Stomach (tissue), 9 donors: ENCODE results near the gene ANGEL1. TPM values are rescaled to one million over a fixed set of nuclear protein-coding genes. Genes with fewer than 3 reads are reported as not detected.

Experiments used
- DNase-seq, 2 donors: peaks; one replicate each; pipeline versions ENCODE4 v3.0.0 to v3.0.0-alpha.2; 2013 to 2019
- H3K27ac ChIP-seq, 5 donors: fragments of 200-600 bp in 4 of 5; sonication (generic) in 4 of 5; one replicate each; pipeline ENCODE4 v1.5.1; 2013 to 2019; ENCODE audit warnings: mild to moderate bottlenecking in 1 of 5, moderate library complexity in 1 of 5
- H3K27me3 ChIP-seq, 3 donors: fragments of 200-600 bp; sonication (generic); one replicate each; pipeline ENCODE4 v1.5.1; 2017 to 2019; ENCODE audit warnings: mixed run types in 1 of 3
- H3K36me3 ChIP-seq, 4 donors: fragments of 200-600 bp; sonication (generic); 1 replicate in 3 of 4; 2 replicates in 1 of 4; pipeline ENCODE4 v1.5.1; 2016 to 2019
- H3K4me1 ChIP-seq, 4 donors: fragments of 200-600 bp; sonication (generic); one replicate each; pipeline ENCODE4 v1.5.1; 2016 to 2019
- H3K4me3 ChIP-seq, 4 donors: fragments of 200-600 bp; sonication (generic) in 3 of 4; one replicate each; pipeline ENCODE4 v1.5.1; 2016 to 2019; ENCODE audit warnings: mild to moderate bottlenecking in 1 of 4
- H3K9me3 ChIP-seq, 4 donors: fragments of 200-600 bp; sonication (generic); one replicate each; pipeline ENCODE4 v1.5.1; 2016 to 2019
- CTCF ChIP-seq, 7 experiments: fragments of 450-650 bp in 4 of 7; fragments of 200-600 bp in 3 of 7; sonication (generic) in 3 of 7; IDR thresholded peaks; one replicate each; pipeline ENCODE4 v1.5.1; 2016 to 2019; ENCODE audit warnings: antibody characterized with exemption in 7 of 7, control low read depth in 2 of 7, mild to moderate bottlenecking in 1 of 7
- EP300 ChIP-seq: sonication (generic); formaldehyde crosslinking; IDR thresholded peaks from one replicate; pipeline ENCODE4 v1.6.1; 2017; ENCODE audit warnings: antibody characterized with exemption
- POLR2A ChIP-seq, 4 donors: fragments of 450-650 bp; IDR thresholded peaks; one replicate each; pipeline ENCODE4 v1.6.1; 2016; ENCODE audit warnings: antibody characterized with exemption in 4 of 4, control low read depth in 2 of 4, mild to moderate bottlenecking in 1 of 4, moderate library complexity in 1 of 4
- POLR2AphosphoS5 ChIP-seq, 3 donors: sonication (generic); formaldehyde crosslinking; IDR thresholded peaks; one replicate each; pipeline ENCODE4 v1.6.1; 2016; ENCODE audit warnings: antibody characterized with exemption in 3 of 3
- WGBS, 5 donors: extraction: QIAGEN DNeasy Blood & Tissue Kit in 3 of 5; methylation state at CpG; one replicate each; pipeline versions ENCODE4 v1.1.5 to v1.1.7; 2013 to 2018; 5-methylcytosine and 5-hydroxymethylcytosine counted together
- intact Hi-C: fragments of 100-400 bp; cut with DNase I; formaldehyde crosslinking; loops from one replicate; pipeline ENCODE4 v1.15.1; 2023; ENCODE audit warnings: low total_unique reads
- polyA plus RNA-seq, 3 donors: library from polyadenylated mRNA; stranded (reverse); fragments of 200-250 nt; gene quantifications; one replicate each; pipeline ENCODE4 v1.2.3, GENCODE V29; 2013
- total RNA-seq, 5 donors: library from RNA; depleted of rRNA; stranded (reverse); fragments of >200 nt; gene quantifications; one replicate each; pipeline versions ENCODE4 v1.1.0 to v1.2.3, GENCODE V29; 2014 to 2016
- donor health status: healthy with polysubstance abuse.
- donor health status: Bipolar disorder and iron deficiency.
- donor health status: healthy.

ANGEL1 gene
- total and polyA plus RNA-seq, 8 donors: 2.3 to 32.6 (median 12.7) TPM

- H3K27ac ChIP-seq: no peak overlapping the region
- no peak overlapping the region for H3K4me3 ChIP-seq
- intact Hi-C loops: no loop called here
- TF ChIP-seq POLR2AphosphoS5 (IDR thresholded peaks at IDR 0.05): no peak
- no peak for TF ChIP-seq POLR2A (IDR thresholded peaks at IDR 0.05)
- no peak for TF ChIP-seq CTCF (IDR thresholded peaks at IDR 0.05)
- TF ChIP-seq EP300: no peak
- H3K36me3 ChIP-seq: peaks cover 0 to 3% (median 0%) of the 10 kb centered on the region in 4 donors
- peaks cover 14 to 51% (median 28%) of the 10 kb centered on the region in 4 donors for H3K4me1 ChIP-seq
- H3K9me3 ChIP-seq: no peaks in the 10 kb centered on the region
- WGBS, 5 donors: 74 to 84% (median 83%) methylated on average over 6 of the region's 6 CpGs
- peaks cover 0 to 28% (median 20%) of the 10 kb centered on the region in 3 donors for H3K27me3 ChIP-seq
- no peak for DNase-seq
Measured at GRCh38 chr14:76765461-76765931, 47.2 kb downstream of the ANGEL1 start.

- WGBS, 5 donors: 64 to 75% (median 69%) methylated on average over 14 of the region's 14 CpGs
- Histone ChIP-seq H3K4me3 (peak overlapping the region in 2 of 4 donors; percentile 87 to 93), H3K4me1 (peaks cover 14 to 45% (median 26%) of the 10 kb centered on the region in 4 donors), H3K27ac (peak overlapping the region in 2 of 5 donors; percentile 71 to 88), H3K36me3 (no peaks in the 10 kb centered on the region), H3K27me3 (peaks cover 0 to 31% (median 23%) of the 10 kb centered on the region in 3 donors), H3K9me3 (no peaks in the 10 kb centered on the region)
- intact Hi-C loops: no loop called here
- DNase-seq: peak in 1 of 2 donors; percentile 26
- no peak for TF ChIP-seq POLR2A (IDR thresholded peaks at IDR 0.05)
- no peak for TF ChIP-seq EP300
- TF ChIP-seq CTCF (IDR thresholded peaks at IDR 0.05): no peak
- TF ChIP-seq POLR2AphosphoS5 (IDR thresholded peaks at IDR 0.05): no peak
Measured at GRCh38 chr14:76763096-76764041, 49.3 kb downstream of the ANGEL1 start.

DNA sequence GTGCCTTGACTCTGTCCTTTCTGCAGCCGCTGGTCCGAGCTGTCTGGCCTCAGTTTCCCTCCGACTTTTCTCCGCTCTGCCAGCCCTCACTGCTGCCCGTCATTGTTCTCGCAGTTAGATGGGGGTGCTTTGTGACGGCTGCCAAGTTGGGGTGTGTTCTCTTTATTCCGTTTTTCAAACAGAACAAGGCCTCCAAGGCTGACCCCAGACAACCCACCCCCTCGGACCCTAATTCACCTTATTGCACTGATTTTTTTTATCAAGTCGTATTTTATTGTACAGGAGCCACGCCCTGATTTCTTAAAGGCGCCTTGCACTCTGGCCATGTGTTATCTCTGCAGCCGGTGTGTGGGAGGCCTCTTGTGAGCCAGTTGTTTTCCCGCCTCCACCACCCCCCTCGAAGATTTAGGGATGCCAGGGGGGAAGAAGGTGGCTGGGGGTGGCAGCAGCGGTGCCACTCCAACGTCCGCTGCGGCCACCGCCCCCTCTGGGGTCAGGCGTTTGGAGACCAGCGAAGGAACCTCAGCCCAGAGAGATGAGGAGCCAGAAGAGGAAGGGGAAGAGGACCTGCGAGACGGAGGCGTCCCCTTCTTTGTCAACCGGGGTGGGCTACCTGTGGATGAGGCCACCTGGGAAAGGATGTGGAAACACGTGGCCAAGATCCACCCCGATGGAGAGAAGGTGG is 50.1 kb downstream of the ANGEL1 start:
- H3K4me3 ChIP-seq: peak overlapping the region; percentile 67 to 93 (median 80)
- H3K27ac ChIP-seq: peak overlapping the region in 4 of 5 donors; percentile 66 to 88 (median 74)
- intact Hi-C loops: no loop called here
- peaks cover 0 to 31% (median 23%) of the 10 kb centered on the region in 3 donors for H3K27me3 ChIP-seq
- peaks cover 14 to 44% (median 24%) of the 10 kb centered on the region in 4 donors for H3K4me1 ChIP-seq
- TF ChIP-seq POLR2A (IDR thresholded peaks at IDR 0.05) (no peak), POLR2AphosphoS5 (IDR thresholded peaks at IDR 0.05) (no peak), EP300 (no peak), CTCF (IDR thresholded peaks at IDR 0.05) (no peak)
- no peaks in the 10 kb centered on the region for H3K36me3 ChIP-seq
- peak in 1 of 2 donors; percentile 46 for DNase-seq
- H3K9me3 ChIP-seq: no peaks in the 10 kb centered on the region
- whole genome bisulfite sequencing, 5 donors: 28 to 36% (median 32%) methylated on average over 27 to 28 of the region's 28 CpGs

- Histone ChIP-seq H3K36me3 (no peaks in the 10 kb centered on the region), H3K4me1 (peaks cover 14 to 44% (median 24%) of the 10 kb centered on the region in 4 donors), H3K27me3 (peaks cover 0 to 31% (median 23%) of the 10 kb centered on the region in 3 donors), H3K9me3 (no peaks in the 10 kb centered on the region), H3K4me3 (peak overlapping the region; percentile 67 to 93 (median 80)), H3K27ac (peak overlapping the region; percentile 54 to 88 (median 71))
- 0 to 2% (median 1%) methylated on average over 18 to 54 of the region's 54 CpGs for WGBS, 5 donors
- TF ChIP-seq POLR2AphosphoS5 (IDR thresholded peaks at IDR 0.05) (no peak), EP300 (no peak), CTCF (IDR thresholded peaks at IDR 0.05) (no peak), POLR2A (IDR thresholded peaks at IDR 0.05) (no peak)
- peak in 1 of 2 donors; percentile 53 for DNase-seq
- intact Hi-C loops: no loop called here
Measured at GRCh38 chr14:76761960-76762410, 50.7 kb downstream of the ANGEL1 start.
